Motor neuron (in vitro differentiated cells): ENCODE data around the gene KIT. TPM values are rescaled to one million over a fixed set of nuclear protein-coding genes. Genes with fewer than 3 reads are reported as not detected.
A peak's percentile ranks its signal among the peaks of the same experiment; 100 is the strongest.

Experiments
- ATAC-seq, 8 experiments: fragments of 200-7000 bp; cut with Tn5 transposase; replicated peaks in 6 of 8; 2 replicates each; pipeline ENCODE4 v1.8.0; 2021; ENCODE audit warnings: mild to moderate bottlenecking in 8 of 8, moderate library complexity in 8 of 8
- H3K27ac ChIP-seq, 2 donors: fragments of 250-450 bp; sonication (Bioruptor Pico); 2 replicates each; pipeline ENCODE4 v1.9.0; 2021; ENCODE audit warnings: antibody characterized with exemption in 2 of 2, mild to moderate bottlenecking in 2 of 2, moderate library complexity in 1 of 2
- H3K4me1 ChIP-seq, 2 donors: fragments of 250-450 bp; sonication (Bioruptor Pico); replicated peaks in 1 of 2; 2 replicates each; pipeline ENCODE4 v1.6.1; 2021; ENCODE audit warnings: antibody characterized with exemption in 2 of 2, mild to moderate bottlenecking in 2 of 2, moderate library complexity in 1 of 2
- H3K4me3 ChIP-seq, 5 donors: fragments of 250-450 bp; sonication (Bioruptor Pico); 2 replicates each; pipeline ENCODE4 v1.9.0; 2021; ENCODE audit warnings: antibody characterized with exemption in 5 of 5, mild to moderate bottlenecking in 5 of 5, moderate library complexity in 4 of 5
- WGBS, 10 experiments: fragments of 450-650 bp; shearing (Covaris generic); methylation state at CpG; one replicate each; pipeline ENCODE4 v1.0.0; 2022; 5-methylcytosine and 5-hydroxymethylcytosine counted together
- in situ Hi-C, 9 experiments: fragments of 400-800 bp; cut with MboI; loops; one replicate each; pipeline ENCODE4 v1.15.0; 2021; ENCODE audit warnings: low sequenced_read_pairs in 9 of 9, low pct_unique_long_range_greater_than_20kb in 2 of 9; ENCODE audit not compliant: unreplicated experiment in 9 of 9
- total RNA-seq, 8 experiments: library from RNA; unstranded; fragments of 300-600 nt; gene quantifications; 2 replicates each; pipeline versions ENCODE4 v1.2.3 to v1.2.4, GENCODE V29; 2022

KIT gene
- total RNA-seq, 8 experiments from 2014 or later: 0.15 to 11.5 (median 4.7) TPM

DNA sequence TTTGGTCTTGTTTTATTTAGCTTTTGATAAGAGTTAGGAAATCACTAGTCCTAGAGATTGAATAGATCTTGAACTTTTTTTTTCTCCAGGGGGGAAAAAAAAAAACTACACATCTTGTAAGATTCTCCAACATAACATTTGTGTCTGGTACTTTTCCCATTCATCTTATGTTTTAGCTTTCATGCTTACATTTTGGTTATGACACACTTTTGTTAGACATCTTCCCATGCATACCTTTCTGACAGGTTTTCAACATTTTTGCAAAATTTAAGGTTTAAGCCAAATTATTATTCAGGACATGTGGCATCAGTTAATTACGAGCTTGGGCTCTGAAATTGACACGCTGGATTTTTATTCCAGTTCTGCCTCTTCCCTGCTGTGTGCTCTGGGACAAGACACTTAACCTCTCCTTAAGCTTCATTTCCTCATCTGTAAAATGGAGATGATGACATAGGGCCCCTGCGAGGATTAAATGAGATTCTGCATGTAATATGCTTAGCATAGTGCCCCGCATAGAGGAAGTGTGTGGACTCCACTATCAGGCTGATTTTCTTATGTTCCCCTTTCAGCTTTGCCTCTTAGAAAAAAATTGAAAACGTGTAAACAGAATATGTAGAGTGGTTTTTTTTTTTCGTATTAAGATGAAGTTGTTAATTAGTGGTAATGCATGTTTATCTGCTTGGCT is 5.3 kb downstream of the KIT start:
- H3K4me3 ChIP-seq: no peak overlapping the region
- H3K4me1 ChIP-seq: peaks cover 7 to 9% of the 10 kb centered on the region in 2 donors
- in situ Hi-C loops: no loop called here
- no peak overlapping the region for H3K27ac ChIP-seq
- 40 to 90% (median 67%) methylated on average over 1 to 6 of the region's 6 CpGs; no CpG with 5 or more reads in 1 of the 10 experiments for WGBS, 10 experiments
- no peak for ATAC-seq

DNA sequence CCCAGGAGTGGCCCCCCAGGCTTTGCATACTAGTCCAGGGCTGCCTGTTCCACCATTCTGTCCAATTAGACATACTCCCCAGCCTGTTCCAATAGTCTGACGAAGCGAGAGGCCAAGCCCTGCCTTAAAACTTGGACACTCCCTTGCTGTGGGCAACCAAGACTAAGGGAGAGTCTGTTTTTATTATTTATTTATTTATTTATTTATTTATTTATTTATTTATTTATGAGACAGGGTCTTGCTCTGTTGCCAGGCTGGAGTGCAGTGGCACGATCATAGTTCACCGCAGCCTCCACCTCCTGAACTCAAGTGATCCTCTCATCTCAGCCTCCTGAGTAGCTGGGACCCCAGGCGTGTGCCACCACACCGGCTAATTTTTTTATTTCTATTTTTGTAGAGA is 6.6 kb downstream of the KIT start:
- in situ Hi-C loops: no loop called here
- WGBS, 10 experiments: 85 to 100% (median 93%) methylated on average over 1 to 4 of the region's 6 CpGs; no CpG with 5 or more reads in 1 of the 10 experiments
- H3K4me1 ChIP-seq: peaks cover 7 to 9% of the 10 kb centered on the region in 2 donors
- ATAC-seq: no peak
- H3K27ac ChIP-seq: no peak overlapping the region
- no peak overlapping the region for H3K4me3 ChIP-seq

DNA sequence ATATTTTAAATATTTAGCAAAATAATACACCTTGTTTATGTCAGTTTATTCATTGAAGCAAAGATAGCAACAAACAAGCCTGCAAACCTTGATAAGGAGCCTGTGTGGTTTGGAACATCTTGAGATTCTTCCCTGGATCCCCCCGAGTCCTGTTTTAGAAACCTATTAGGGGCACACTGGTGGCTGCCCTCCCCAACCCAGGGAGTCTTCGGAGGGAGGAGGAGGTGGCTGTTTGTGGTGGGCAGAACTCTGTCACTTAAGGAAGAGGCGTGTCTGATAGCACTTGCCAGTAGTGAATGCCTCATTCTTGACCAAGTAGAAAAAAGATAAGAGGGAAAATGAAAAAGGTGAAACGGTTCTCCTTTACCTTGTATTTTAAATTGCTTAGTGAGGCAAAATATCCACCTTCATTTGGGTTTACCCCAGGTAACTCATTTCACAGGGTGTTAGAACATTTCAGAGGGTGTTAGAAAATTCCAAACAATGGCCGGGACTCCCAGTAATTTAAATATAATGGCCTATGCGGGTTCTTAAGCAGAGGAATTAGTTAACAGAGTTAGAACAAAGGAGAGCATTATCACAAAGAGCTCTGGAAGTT is 10.4 kb downstream of the KIT start:
- in situ Hi-C loops: no loop called here
- H3K4me1 ChIP-seq: no peaks in the 10 kb centered on the region
- no peak for ATAC-seq
- H3K4me3 ChIP-seq: no peak overlapping the region
- H3K27ac ChIP-seq: no peak overlapping the region
- WGBS, 10 experiments: 36 to 79% (median 67%) methylated on average over 1 to 6 of the region's 6 CpGs; no CpG with 5 or more reads in 2 of the 10 experiments

DNA sequence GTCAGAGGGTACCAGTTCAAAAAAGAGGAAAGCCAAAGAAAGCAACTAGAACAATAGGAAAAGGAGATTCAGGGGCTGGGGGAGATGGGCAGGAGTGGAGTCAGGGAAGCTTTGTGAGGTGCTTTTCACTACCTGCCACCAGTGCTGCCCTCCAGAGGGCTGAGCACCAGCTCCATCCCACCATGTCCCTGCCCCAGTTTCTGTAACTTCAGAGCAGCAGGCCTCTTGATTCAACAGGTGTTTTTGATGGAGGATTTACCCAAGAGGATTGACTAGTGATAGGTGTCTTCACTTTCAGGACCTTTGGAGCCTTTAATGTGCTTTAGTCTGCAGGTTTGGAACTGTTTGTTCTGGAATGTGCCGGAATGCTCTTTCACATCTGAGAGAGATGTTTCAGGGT is 12.1 kb downstream of the KIT start:
- 100% methylated on average over 1 of the region's 1 CpG; no CpG with 5 or more reads in 6 of the 10 experiments for WGBS, 10 experiments
- Histone ChIP-seq H3K4me3 (no peak overlapping the region), H3K27ac (no peak overlapping the region), H3K4me1 (no peaks in the 10 kb centered on the region)
- in situ Hi-C loops: no loop called here
- no peak for ATAC-seq

DNA sequence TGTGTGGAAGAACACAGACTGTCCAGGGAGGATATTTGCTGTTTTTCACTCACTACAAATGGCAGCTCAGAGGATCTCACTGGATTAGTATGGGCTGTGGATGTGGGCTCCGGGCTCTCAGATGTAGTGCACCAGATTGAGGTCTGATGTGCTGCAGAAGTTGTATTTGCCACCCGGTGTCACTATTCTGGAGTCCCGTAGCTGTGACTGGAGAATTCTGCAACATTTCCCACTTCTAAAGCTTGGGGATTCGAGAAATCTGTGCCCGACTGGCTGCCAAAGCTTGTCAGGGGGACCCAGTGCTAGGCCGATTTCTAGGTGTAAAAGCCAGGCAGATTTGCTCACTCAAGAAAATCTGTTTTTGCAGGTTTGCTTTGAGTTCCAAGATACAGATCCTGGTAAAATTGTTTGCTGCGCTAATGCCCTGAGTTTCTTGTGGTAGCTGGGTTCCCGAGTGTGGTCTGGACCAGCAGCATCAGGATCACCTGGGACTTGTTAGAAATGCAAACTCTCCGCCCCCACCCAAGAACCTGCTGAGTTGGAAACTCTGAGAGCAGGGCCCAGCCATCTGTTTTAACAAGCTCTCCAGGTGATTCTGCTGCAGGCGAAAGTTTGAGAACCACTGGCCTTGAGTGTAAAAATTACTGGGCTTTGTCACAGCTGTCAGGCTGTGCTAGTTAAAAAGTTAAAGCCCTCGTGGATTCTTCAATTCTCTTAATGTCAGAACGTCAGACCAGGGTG is 18.1 kb downstream of the KIT start:
- WGBS, 10 experiments: 51 to 100% (median 67%) methylated on average over 1 to 11 of the region's 12 CpGs; no CpG with 5 or more reads in 1 of the 10 experiments
- Histone ChIP-seq H3K4me3 (no peak overlapping the region), H3K4me1 (peaks cover 2 to 3% of the 10 kb centered on the region in 2 donors), H3K27ac (no peak overlapping the region)
- ATAC-seq: peak in 1 of 8 experiments; percentile 44
- in situ Hi-C loops: no loop called here

DNA sequence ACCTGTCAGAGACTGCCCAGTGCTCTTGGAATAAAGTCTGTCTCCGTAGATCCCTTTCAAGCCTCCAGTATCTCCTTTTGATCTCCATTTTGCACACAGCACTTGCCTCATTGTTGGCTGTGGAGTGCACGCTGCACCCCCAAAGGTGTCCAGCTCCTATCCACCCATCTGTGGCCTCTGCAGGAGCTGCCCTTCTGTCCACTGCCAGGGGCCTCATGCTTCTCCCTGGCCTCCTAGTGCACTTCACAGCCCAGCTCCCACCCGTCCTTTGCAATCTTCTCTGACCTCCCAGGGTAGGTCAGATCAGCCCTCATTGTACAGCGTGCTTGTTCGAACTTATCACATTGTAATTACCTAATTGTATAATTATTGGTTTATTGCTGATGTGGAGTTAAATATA is 18.9 kb downstream of the KIT start:
- H3K27ac ChIP-seq: no peak overlapping the region
- WGBS, 10 experiments: 36 to 75% (median 60%) methylated on average over 1 to 5 of the region's 5 CpGs; no CpG with 5 or more reads in 5 of the 10 experiments
- H3K4me1 ChIP-seq: peaks cover 2 to 3% of the 10 kb centered on the region in 2 donors
- H3K4me3 ChIP-seq: no peak overlapping the region
- in situ Hi-C loops: no loop called here
- ATAC-seq: no peak

DNA sequence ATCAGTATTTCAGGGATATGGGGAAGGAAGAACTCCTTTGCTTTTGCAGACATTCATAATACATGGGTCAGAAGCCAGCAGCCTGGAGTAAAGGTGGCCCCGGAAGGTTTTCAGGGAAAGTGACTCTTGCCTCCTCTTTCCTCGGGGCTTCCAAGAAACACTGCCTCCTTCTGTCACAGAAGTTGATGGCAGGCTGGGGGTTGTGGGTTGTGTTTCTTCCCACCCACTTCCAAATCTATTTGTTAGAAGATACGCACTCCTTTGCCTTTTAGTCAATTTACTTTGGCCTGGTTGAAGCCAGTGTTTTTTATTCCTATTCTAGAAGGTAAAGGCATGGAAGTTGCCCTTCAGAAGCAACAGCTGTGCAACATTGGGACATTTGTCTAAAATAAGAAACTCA is 19.7 kb downstream of the KIT start:
- H3K27ac ChIP-seq: no peak overlapping the region
- in situ Hi-C loops: no loop called here
- H3K4me3 ChIP-seq: no peak overlapping the region
- peaks cover 2 to 3% of the 10 kb centered on the region in 2 donors for H3K4me1 ChIP-seq
- no peak for ATAC-seq
- WGBS, 10 experiments: 40 to 100% (median 89%) methylated on average over 1 to 3 of the region's 3 CpGs; no CpG with 5 or more reads in 4 of the 10 experiments

DNA sequence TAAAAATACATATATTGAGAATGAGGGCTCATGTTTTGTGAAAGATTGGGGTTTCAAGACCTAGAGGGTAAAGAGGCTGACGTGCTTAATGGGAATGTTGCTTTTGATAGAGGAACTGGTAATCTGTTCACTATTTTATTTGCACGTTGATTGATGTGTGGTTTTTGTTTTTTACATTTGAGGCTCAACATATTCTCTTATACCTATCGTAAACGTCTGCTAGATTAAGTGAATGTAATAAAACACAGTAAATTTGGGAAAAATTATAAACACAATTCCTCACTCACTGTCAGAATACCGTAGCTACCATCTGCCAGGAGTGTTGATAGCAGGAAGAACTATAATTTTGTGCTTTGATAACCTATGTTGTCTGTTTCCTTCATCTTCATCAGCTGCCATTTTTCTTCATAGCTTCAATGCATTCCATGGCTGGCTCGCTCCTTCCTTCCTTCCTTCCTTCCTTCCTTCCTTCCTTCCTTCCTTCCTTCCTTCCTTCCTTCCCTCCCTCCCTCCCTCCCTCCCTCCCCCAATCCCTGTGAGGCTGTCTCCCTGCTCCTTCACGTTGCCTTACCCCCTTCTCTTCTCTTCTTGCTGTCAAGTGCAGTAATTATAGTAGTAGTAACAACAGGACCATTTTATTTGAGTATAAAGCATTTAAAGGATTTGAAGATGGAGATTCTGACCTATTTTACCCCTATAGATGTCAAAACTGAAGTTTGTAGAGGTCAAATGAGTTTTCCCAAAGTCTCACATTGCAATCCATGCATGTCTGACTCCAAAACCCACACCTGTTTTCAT is 20.3 kb downstream of the KIT start:
- in situ Hi-C loops: no loop called here
- no peak for ATAC-seq
- WGBS, 10 experiments: 50 to 96% (median 87%) methylated on average over 2 to 5 of the region's 7 CpGs; no CpG with 5 or more reads in 2 of the 10 experiments
- H3K4me3 ChIP-seq: no peak overlapping the region
- H3K27ac ChIP-seq: no peak overlapping the region
- H3K4me1 ChIP-seq: peaks cover 2 to 3% of the 10 kb centered on the region in 2 donors

DNA sequence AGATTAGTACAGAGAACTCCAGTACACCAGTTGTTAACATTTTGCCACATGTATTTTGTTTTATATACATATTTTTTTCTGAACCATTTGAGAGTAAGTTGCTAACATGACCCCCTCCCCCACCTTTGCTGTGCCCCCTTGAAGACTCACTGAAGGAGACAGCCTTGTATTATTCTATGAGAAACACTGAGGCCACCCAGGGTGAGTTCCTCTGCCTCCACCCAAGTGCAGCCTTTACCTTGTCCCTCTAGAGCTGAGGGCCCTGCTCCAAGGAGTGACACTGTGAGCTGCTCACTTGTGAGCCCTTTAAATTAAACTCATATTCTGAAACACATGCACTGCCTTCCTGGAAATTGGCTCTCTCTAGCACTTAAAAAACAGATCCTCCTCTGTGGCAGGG is 21.1 kb downstream of the KIT start:
- ATAC-seq: no peak
- Histone ChIP-seq H3K4me3 (no peak overlapping the region), H3K27ac (no peak overlapping the region), H3K4me1 (peaks cover 2 to 3% of the 10 kb centered on the region in 2 donors)
- in situ Hi-C loops: no loop called here

DNA sequence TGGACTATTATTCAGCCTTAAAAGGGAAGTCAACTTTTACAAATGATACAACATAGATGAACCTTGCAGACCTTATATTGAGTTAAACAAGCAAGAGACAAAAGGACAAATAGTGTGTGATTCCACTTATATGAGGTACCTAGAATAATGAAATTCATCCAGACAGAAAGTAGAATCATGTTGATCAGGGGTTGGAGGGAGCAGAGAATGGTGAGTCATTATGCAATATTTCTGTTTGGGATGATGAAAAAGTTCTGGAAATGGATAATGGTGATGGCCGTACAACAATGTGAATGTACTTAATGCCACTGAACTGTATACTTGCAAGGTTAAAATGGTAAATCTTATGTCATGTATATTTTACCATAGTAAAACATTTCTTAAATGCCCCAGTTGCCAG is 22.1 kb downstream of the KIT start:
- 0 to 100% (median 75%) methylated on average over 1 of the region's 1 CpG; no CpG with 5 or more reads in 4 of the 10 experiments for WGBS, 10 experiments
- Histone ChIP-seq H3K27ac (no peak overlapping the region), H3K4me3 (no peak overlapping the region), H3K4me1 (peaks cover 2 to 3% of the 10 kb centered on the region in 2 donors)
- peak in 5 of 8 experiments; percentile 44 to 72 (median 57) for ATAC-seq
- in situ Hi-C loops: no loop called here

DNA sequence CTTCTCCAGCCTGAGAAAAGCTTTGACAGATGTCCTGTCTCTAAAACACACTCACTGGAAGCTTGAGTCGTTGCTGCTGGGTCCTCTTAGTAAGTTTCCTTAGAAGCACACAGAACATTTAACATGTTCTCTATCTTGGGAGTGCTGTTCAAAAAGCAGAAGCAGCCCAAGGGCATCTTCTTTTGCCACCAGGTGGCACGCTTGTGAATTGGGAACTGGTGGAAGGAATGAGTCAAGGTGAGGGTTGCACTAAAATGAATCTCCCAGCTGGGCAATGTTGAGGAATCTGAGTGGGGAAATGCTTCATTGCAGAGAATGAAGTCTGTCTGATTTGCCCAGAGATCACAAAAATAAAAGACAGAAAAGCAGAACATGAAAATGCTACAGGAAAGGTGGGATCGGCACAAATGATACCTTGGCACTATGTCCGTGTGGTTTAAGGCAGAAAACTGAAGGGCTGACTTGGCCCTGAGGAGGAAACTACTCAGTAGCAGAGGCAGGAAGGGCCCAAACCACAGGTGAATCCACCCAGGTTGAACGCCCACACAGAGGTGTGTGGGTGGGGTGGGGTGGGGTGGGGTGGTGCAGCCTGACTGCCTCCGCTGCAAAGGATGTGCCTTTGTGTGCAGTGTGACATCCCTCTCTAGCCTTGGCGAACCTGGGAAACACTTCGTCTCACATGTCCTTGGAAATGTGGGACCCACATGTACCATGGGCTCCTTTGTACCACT is 26.0 kb downstream of the KIT start:
- WGBS, 10 experiments: 26 to 100% (median 93%) methylated on average over 1 to 4 of the region's 8 CpGs; no CpG with 5 or more reads in 3 of the 10 experiments
- ATAC-seq: peak in 1 of 8 experiments; percentile 32
- in situ Hi-C loops: no loop called here

DNA sequence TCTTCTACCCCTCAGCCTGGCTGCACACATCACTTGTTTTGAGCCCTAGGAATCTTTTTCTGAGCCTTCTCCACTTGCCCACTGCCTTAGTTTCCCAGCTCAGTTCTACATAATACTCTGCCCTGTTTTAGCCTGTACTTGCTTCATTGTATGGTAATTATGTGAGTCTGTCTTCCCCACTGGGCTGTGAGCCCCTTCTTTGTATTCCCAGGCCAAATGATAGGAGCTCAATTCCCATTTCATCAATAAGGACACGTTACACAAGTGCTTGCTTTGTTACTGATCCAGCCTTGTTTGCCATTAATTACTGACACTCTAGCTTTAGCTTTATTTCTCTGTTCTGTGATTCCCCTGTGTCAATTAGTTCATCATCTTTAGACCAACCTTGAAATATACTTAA is 28.1 kb downstream of the KIT start:
- ATAC-seq: no peak
- Histone ChIP-seq H3K27ac (no peak overlapping the region), H3K4me3 (no peak overlapping the region), H3K4me1 (no peaks in the 10 kb centered on the region)
- 20 to 86% (median 50%) methylated on average over 1 of the region's 1 CpG; no CpG with 5 or more reads in 4 of the 10 experiments for WGBS, 10 experiments
- in situ Hi-C loops: no loop called here

More for the DNA sequence above, 26.0 kb downstream of the KIT start:
- H3K27ac ChIP-seq: no peak overlapping the region
- H3K4me3 ChIP-seq: no peak overlapping the region
- peaks cover 2% of the 10 kb centered on the region in 2 donors for H3K4me1 ChIP-seq
